Activated CD4-positive, alpha-beta T cell treated with anti-CD3 and anti-CD28 coated beads, Interleukin-2, amount 50 U/mL, for 48 hours (primary cell): Measurements from ENCODE around the gene VGLL4.

Source experiments
- DNase-seq, 2 experiments: peaks; one replicate each; pipeline ENCODE4 v3.0.0-alpha.2; 2020

VGLL4 gene

GRCh38 chr3:11624704-11625375 lies 18.9 kb downstream of the VGLL4 start:
- DNase-seq = peak; percentile 13 to 20

GRCh38 chr3:11624161-11624560 lies 19.6 kb downstream of the VGLL4 start:
- peak; percentile 63 to 81 for DNase-seq

- DNase-seq = no peak
Observed at GRCh38 chr3:11622586-11623550, 20.8 kb downstream of the VGLL4 start.

- no peak for DNase-seq
Observed at GRCh38 chr3:11621077-11621476, 22.6 kb downstream of the VGLL4 start.

GRCh38 chr3:11619946-11620652 lies 23.6 kb downstream of the VGLL4 start:
- DNase-seq = no peak

GRCh38 chr3:11619461-11619860 lies 24.3 kb downstream of the VGLL4 start:
- DNase-seq = no peak

- no peak for DNase-seq
Observed at GRCh38 chr3:11618904-11619303, 24.8 kb downstream of the VGLL4 start.

- DNase-seq = no peak
Observed at GRCh38 chr3:11616551-11616950, 27.2 kb downstream of the VGLL4 start.

GRCh38 chr3:11613851-11614487 lies 29.7 kb downstream of the VGLL4 start:
- DNase-seq = no peak

GRCh38 chr3:11613319-11613718 lies 30.4 kb downstream of the VGLL4 start:
- DNase-seq = no peak

GRCh38 chr3:11612515-11613188 lies 31.1 kb downstream of the VGLL4 start:
- no peak for DNase-seq

GRCh38 chr3:11611341-11611799 lies 32.3 kb downstream of the VGLL4 start:
- no peak for DNase-seq

GRCh38 chr3:11610700-11611275 lies 32.9 kb downstream of the VGLL4 start:
- DNase-seq = no peak

GRCh38 chr3:11610044-11610671 lies 33.6 kb downstream of the VGLL4 start:
- DNase-seq = no peak

- no peak for DNase-seq
Observed at GRCh38 chr3:11609481-11609880, 34.2 kb downstream of the VGLL4 start.

GRCh38 chr3:11607816-11608215 lies 35.9 kb downstream of the VGLL4 start:
- DNase-seq = no peak

- DNase-seq = no peak
Observed at GRCh38 chr3:11606865-11607440, 36.8 kb downstream of the VGLL4 start.

- no peak for DNase-seq
Observed at GRCh38 chr3:11606090-11606784, 37.5 kb downstream of the VGLL4 start.

GRCh38 chr3:11605398-11605797 lies 38.3 kb downstream of the VGLL4 start:
- DNase-seq = no peak
